ENCODE data around the gene ZNF641. TPM values are rescaled to one million over a fixed set of nuclear protein-coding genes. Genes with fewer than 3 reads are reported as not detected.

ZNF641 gene
- total and polyA plus RNA-seq, 4 donors: 3.0 to 15.8 (median 6.1) TPM

DNA sequence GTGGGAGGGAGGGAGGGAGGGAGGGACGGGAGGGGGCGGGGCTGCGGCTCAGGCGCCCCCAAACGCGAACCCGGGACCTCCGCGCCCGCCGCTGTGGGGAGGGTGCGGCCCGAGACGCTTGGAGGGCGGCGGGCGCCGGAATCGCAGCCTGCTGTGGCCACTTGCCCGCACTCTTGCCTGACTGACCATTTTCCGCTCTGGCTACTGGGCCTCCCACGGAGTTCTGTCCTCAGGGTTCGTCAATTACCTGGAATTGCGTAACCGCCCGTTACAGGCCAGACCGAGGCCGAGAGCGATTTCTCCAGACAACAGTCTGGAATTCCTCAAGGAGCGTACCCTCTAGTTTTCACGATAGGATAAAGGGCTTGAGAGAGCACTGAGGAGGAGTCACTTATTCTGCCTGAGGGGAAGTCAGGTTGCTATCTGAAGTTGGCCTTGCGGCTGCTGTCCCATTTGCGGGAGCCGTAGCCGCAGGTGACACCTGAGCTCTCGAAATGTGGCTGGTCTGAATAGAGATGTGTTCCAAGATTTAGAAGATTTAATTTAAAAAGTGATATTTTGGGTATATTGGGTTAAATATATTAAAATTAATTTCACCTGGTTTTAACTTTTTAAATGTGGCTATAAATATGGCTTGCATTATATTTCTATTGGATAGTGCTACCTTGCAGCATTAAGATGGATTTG, 446 bp upstream of the ZNF641 start:
- TF ChIP-seq RXRA (IDR thresholded peaks at IDR 0.05) (peak in 1 of 2 donors; percentile 18), EGR1 (IDR thresholded peaks at IDR 0.05; ENCODE audit: low read depth in 2 of 2) (peak in 1 of 2 donors; percentile 77), JUND (IDR thresholded peaks at IDR 0.05) (peak in 1 of 2 donors; percentile 15), FOXA2 (IDR thresholded peaks at IDR 0.05) (no peak), HNF4A (conservative IDR thresholded peaks at IDR 0.05) (peak; percentile 27 to 35), SP1 (IDR thresholded peaks at IDR 0.05) (peak; percentile 33), GABPA (IDR thresholded peaks at IDR 0.05 in 1 of 2, conservative IDR thresholded peaks at IDR 0.05 in 1 of 2) (peak in 1 of 2 donors; percentile 2), HNF4G (IDR thresholded peaks at IDR 0.05) (no peak), YY1 (IDR thresholded peaks at IDR 0.05) (peak; percentile 57)
- TF ChIP-seq, protein P1, sequence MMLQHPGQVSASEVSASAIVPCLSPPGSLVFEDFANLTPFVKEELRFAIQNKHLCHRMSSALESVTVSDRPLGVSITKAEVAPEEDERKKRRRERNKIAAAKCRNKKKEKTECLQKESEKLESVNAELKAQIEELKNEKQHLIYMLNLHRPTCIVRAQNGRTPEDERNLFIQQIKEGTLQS (IDR thresholded peaks at IDR 0.05): no peak
- Histone ChIP-seq H3K9me3 (ENCODE audit: control insufficient read depth in 4 of 4, low read length in 3 of 4) (no peaks in the 10 kb centered on the region), H3K4me1 (ENCODE audit: control insufficient read depth in 4 of 4, insufficient read depth in 4 of 4, low read length in 3 of 4) (peaks cover 3 to 11% (median 9%) of the 10 kb centered on the region in 4 donors), H3K36me3 (ENCODE audit: control insufficient read depth in 4 of 4, insufficient read depth in 3 of 4, low read depth in 1 of 4, low read length in 3 of 4) (peaks cover 3 to 17% (median 16%) of the 10 kb centered on the region in 4 donors), H3K9ac (ENCODE audit: low read depth in 1 of 2, low read length in 2 of 2) (peak overlapping the region; percentile 24 to 59), H3K27ac (ENCODE audit: low read depth in 1 of 2, low read length in 2 of 2) (peak overlapping the region; percentile 70 to 90), H3K27me3 (ENCODE audit: control insufficient read depth in 4 of 4, insufficient read depth in 4 of 4, low read length in 3 of 4) (no peaks in the 10 kb centered on the region), H3K4me3 (ENCODE audit: low read depth in 1 of 3, low read length in 3 of 3) (peak overlapping the region; percentile 37 to 82 (median 66))
- 1% methylated on average over 36 of the region's 36 CpGs for WGBS
- no peak for DNase-seq (ENCODE audit: low spot score)

DNA sequence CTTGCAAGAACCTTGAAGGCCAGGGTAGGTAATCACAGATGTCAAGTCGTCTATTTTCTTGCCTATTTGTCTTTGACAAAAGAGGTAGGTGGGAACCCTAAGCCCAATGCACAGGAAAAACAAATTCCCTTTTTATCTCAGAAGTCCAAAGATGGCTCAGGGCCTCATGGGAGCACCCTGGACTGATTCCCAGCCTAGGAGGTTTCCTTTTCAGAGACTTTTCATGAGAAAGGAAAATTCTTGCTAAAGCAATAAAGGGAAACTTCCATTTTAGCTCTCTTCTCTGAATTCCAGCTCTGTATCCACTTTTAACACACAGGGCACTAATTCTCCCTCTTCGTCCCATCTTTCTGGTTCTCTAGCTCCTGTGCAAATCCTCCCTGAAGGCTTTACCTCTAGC, 1.2 kb downstream of the ZNF641 start:
- Histone ChIP-seq H3K27ac (ENCODE audit: low read depth in 1 of 2, low read length in 2 of 2) (peak overlapping the region in 1 of 2 donors; percentile 87), H3K4me1 (ENCODE audit: control insufficient read depth in 4 of 4, insufficient read depth in 4 of 4, low read length in 3 of 4) (peaks cover 3 to 11% (median 9%) of the 10 kb centered on the region in 4 donors), H3K27me3 (ENCODE audit: control insufficient read depth in 4 of 4, insufficient read depth in 4 of 4, low read length in 3 of 4) (no peaks in the 10 kb centered on the region), H3K9ac (ENCODE audit: low read depth in 1 of 2, low read length in 2 of 2) (no peak overlapping the region), H3K4me3 (ENCODE audit: low read depth in 1 of 3, low read length in 3 of 3) (peak overlapping the region in 1 of 3 donors; percentile 82), H3K36me3 (ENCODE audit: control insufficient read depth in 4 of 4, insufficient read depth in 3 of 4, low read depth in 1 of 4, low read length in 3 of 4) (peaks cover 11 to 27% (median 20%) of the 10 kb centered on the region in 4 donors), H3K9me3 (ENCODE audit: control insufficient read depth in 4 of 4, low read length in 3 of 4) (no peaks in the 10 kb centered on the region)
- DNase-seq (ENCODE audit: low spot score): no peak
- TF ChIP-seq, protein P1 (IDR thresholded peaks at IDR 0.05): no peak
- TF ChIP-seq, protein P2, sequence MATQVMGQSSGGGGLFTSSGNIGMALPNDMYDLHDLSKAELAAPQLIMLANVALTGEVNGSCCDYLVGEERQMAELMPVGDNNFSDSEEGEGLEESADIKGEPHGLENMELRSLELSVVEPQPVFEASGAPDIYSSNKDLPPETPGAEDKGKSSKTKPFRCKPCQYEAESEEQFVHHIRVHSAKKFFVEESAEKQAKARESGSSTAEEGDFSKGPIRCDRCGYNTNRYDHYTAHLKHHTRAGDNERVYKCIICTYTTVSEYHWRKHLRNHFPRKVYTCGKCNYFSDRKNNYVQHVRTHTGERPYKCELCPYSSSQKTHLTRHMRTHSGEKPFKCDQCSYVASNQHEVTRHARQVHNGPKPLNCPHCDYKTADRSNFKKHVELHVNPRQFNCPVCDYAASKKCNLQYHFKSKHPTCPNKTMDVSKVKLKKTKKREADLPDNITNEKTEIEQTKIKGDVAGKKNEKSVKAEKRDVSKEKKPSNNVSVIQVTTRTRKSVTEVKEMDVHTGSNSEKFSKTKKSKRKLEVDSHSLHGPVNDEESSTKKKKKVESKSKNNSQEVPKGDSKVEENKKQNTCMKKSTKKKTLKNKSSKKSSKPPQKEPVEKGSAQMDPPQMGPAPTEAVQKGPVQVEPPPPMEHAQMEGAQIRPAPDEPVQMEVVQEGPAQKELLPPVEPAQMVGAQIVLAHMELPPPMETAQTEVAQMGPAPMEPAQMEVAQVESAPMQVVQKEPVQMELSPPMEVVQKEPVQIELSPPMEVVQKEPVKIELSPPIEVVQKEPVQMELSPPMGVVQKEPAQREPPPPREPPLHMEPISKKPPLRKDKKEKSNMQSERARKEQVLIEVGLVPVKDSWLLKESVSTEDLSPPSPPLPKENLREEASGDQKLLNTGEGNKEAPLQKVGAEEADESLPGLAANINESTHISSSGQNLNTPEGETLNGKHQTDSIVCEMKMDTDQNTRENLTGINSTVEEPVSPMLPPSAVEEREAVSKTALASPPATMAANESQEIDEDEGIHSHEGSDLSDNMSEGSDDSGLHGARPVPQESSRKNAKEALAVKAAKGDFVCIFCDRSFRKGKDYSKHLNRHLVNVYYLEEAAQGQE (IDR thresholded peaks at IDR 0.05): no peak
- no peak for TF ChIP-seq FOXA2 (IDR thresholded peaks at IDR 0.05)
- TF ChIP-seq JUND (IDR thresholded peaks at IDR 0.05): no peak
- TF ChIP-seq SP1 (IDR thresholded peaks at IDR 0.05): no peak
- TF ChIP-seq, protein P3, sequence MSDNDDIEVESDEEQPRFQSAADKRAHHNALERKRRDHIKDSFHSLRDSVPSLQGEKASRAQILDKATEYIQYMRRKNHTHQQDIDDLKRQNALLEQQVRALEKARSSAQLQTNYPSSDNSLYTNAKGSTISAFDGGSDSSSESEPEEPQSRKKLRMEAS (IDR thresholded peaks at IDR 0.05): no peak
- TF ChIP-seq HNF4A (conservative IDR thresholded peaks at IDR 0.05): no peak
- WGBS: 62% methylated on average over 2 of the region's 2 CpGs

DNA sequence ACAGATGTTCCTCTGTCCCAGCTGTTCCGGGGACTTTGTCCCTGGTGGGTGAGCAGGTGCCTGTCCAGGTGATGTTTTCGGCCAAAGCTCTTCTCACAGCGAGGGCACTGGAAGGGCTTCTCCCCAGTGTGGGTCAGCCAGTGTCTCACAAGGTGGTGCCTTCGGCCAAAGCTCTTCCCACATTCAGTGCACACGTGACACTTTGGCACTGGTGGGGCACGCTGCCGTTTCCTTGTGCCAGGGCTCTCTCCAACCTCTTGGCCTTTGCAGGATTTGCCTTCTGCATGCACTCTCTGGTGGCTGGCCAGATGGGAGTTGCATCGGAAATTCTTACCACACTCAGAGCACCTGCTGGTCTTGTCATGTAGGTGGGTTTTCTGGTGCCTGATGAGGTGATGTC, 7.7 kb downstream of the ZNF641 start:
- H3K27ac ChIP-seq (ENCODE audit: low read depth in 1 of 2, low read length in 2 of 2): no peak overlapping the region
- H3K9ac ChIP-seq (ENCODE audit: low read depth in 1 of 2, low read length in 2 of 2): no peak overlapping the region
- 98% methylated on average over 8 of the region's 8 CpGs for WGBS
- peaks cover 13 to 47% (median 40%) of the 10 kb centered on the region in 4 donors for H3K36me3 ChIP-seq (ENCODE audit: control insufficient read depth in 4 of 4, insufficient read depth in 3 of 4, low read depth in 1 of 4, low read length in 3 of 4)
- H3K4me1 ChIP-seq (ENCODE audit: control insufficient read depth in 4 of 4, insufficient read depth in 4 of 4, low read length in 3 of 4): no peaks in the 10 kb centered on the region
- no peak overlapping the region for H3K4me3 ChIP-seq (ENCODE audit: low read depth in 1 of 3, low read length in 3 of 3)
- H3K9me3 ChIP-seq (ENCODE audit: control insufficient read depth in 4 of 4, low read length in 3 of 4): no peaks in the 10 kb centered on the region
- H3K27me3 ChIP-seq (ENCODE audit: control insufficient read depth in 4 of 4, insufficient read depth in 4 of 4, low read length in 3 of 4): no peaks in the 10 kb centered on the region
- no peak for TF ChIP-seq RXRA (IDR thresholded peaks at IDR 0.05)
- no peak for TF ChIP-seq TAF1 (conservative IDR thresholded peaks at IDR 0.05)
- no peak for TF ChIP-seq GABPA (IDR thresholded peaks at IDR 0.05 in 1 of 2, conservative IDR thresholded peaks at IDR 0.05 in 1 of 2)
- no peak for TF ChIP-seq SP1 (IDR thresholded peaks at IDR 0.05)
- no peak for TF ChIP-seq FOXA1 (IDR thresholded peaks at IDR 0.05)
- TF ChIP-seq, protein P1 (IDR thresholded peaks at IDR 0.05): no peak
- DNase-seq (ENCODE audit: low spot score): no peak

All from liver (tissue), 9 donors.